AG04450 (cell line): ENCODE measurements around the gene BTN2A1. TPM values are rescaled to one million over a fixed set of nuclear protein-coding genes. Genes with fewer than 3 reads are reported as not detected.
"Not testable (repeated sequence)": the region's sequence is repeated elsewhere in the genome, so short reads cannot be mapped to it uniquely, and the experiment has no call there.

ENCODE experiments used
- CTCF ChIA-PET: fragments of 300-600, 350-600 bp; formaldehyde crosslinking; extraction: SDS; loops from one replicate; lab custom pipeline; 2022; ENCODE audit warnings: antibody characterized with exemption, inconsistent platforms; lab: Charles Lee
- POLR2A ChIA-PET: fragments of 350-600 bp; formaldehyde crosslinking; extraction: SDS; loops from one replicate; lab custom pipeline; 2021; ENCODE audit warnings: antibody characterized with exemption, inconsistent platforms; lab: Yijun Ruan, JAX
- DNase-seq: peaks from one replicate; pipeline ENCODE4 v3.0.0-alpha.2; 2011; ENCODE audit warnings: low read depth, low spot score
- H3K27ac ChIP-seq: one replicate; pipeline ENCODE4 v1.5.1; 2012; ENCODE audit warnings: low read depth, low read length, control low read depth
- H3K27me3 ChIP-seq: one replicate; pipeline ENCODE4 v1.6.0; 2012; ENCODE audit warnings: low read length; ENCODE audit not compliant: control insufficient read depth, insufficient read depth
- H3K4me3 ChIP-seq: 2 replicates; pipeline ENCODE4 v1.5.1; 2011; ENCODE audit warnings: mild to moderate bottlenecking, low read depth, low read length, control low read depth
- H3K9me3 ChIP-seq: 2 replicates; pipeline ENCODE4 v1.5.1; 2012; ENCODE audit warnings: low read length; ENCODE audit not compliant: control insufficient read depth, insufficient read depth
- polyA plus RNA-seq: library from polyadenylated mRNA; depleted of rRNA; stranded (reverse); fragments of >200 nt; gene quantifications from 2 replicates; pipeline ENCODE4 v1.2.3, GENCODE V29; 2011
- TF ChIP-seq, protein P1 (sequence below): IDR thresholded peaks from 2 replicates; pipeline ENCODE4 v1.5.1; 2011; ENCODE audit warnings: low read depth, low read length, control low read depth, inconsistent platforms

The BTN2A1 gene
- polyA plus RNA-seq, 1 experiment: 29.5 TPM

DNA sequence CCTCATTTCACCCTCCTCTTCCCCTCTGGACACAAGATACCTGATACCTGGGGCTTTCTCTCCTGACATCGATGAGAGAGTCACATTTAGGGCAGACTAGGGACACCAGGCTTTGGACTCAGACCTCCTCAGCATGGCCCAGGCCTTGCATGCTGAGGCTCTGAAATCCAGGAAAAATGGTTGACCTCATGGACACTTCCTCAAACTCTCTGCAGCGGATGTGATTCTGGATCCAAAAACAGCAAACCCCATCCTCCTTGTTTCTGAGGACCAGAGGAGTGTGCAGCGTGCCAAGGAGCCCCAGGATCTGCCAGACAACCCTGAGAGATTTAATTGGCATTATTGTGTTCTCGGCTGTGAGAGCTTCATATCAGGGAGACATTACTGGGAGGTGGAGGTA is 44.8 kb upstream of the BTN2A1 start:
- Histone ChIP-seq H3K4me3 (no peak overlapping the region), H3K27ac (no peak overlapping the region), H3K27me3 (no peaks in the 10 kb centered on the region), H3K9me3 (peaks cover 2% of the 10 kb centered on the region; the same call in 1 of the 2 replicates)
- no peak for DNase-seq
- CTCF ChIA-PET: no interaction called here
- TF ChIP-seq, protein P1, sequence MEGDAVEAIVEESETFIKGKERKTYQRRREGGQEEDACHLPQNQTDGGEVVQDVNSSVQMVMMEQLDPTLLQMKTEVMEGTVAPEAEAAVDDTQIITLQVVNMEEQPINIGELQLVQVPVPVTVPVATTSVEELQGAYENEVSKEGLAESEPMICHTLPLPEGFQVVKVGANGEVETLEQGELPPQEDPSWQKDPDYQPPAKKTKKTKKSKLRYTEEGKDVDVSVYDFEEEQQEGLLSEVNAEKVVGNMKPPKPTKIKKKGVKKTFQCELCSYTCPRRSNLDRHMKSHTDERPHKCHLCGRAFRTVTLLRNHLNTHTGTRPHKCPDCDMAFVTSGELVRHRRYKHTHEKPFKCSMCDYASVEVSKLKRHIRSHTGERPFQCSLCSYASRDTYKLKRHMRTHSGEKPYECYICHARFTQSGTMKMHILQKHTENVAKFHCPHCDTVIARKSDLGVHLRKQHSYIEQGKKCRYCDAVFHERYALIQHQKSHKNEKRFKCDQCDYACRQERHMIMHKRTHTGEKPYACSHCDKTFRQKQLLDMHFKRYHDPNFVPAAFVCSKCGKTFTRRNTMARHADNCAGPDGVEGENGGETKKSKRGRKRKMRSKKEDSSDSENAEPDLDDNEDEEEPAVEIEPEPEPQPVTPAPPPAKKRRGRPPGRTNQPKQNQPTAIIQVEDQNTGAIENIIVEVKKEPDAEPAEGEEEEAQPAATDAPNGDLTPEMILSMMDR: no peak
- POLR2A ChIA-PET: no interaction called here

DNA sequence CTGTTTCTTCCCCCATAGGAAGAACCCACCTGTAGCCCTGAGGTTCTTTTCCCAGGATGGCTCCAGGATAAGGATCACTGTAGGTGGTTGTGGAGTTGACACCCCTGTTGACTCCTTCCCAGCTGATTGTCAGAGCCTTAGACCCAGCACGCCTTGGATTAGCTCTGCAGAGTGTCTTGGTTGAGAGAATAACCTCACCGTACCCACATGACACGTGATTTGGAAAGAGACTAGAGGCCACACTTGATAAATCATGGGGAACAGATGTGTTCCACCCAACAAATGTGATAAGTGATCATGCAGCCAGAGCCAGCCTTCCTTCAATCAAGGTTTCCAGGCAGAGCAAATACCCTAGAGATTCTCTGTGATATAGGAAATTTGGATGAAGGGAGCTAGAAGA is 43.5 kb upstream of the BTN2A1 start:
- TF ChIP-seq, protein P1: no peak
- H3K9me3 ChIP-seq: peaks cover 7% of the 10 kb centered on the region
- no peak for DNase-seq
- no peak overlapping the region for H3K4me3 ChIP-seq
- H3K27ac ChIP-seq: no peak overlapping the region
- ChIA-PET POLR2A (interaction anchor here (0.7 kb wide), 1 partner anchor 142 kb away, joined by 3 read pairs; no protein-coding TSS in a partner anchor), CTCF (interaction anchor here (0.8 kb wide), 1 partner anchor 73 kb away, joined by 3 read pairs; no protein-coding TSS in a partner anchor)
- H3K27me3 ChIP-seq: no peaks in the 10 kb centered on the region

DNA sequence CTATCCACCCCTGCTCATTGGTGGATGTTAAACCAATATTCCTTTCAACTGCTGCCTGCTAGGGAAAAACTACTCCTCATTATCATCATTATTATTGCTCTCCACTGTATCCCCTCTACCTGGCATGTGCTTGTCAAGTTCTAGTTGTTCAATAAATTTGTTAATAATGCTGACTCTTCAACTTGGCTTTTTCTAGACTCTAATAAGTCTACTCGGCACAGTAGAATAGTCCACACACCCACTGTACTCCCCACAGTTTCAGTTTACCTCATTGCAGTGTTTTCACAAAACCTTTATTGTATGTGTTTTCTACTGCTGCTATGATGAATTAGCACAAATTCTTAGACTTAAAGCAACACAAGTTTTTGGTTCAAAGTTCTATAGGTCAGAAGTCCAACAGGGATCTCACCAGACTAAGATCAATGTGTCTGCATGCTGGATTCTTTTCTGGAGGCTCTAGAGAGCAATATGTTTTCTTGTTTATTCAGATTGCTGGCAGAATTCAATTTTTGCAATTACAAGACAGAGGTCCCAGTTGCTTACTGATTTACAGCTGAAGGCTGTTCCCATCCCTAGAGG is 42.6 kb upstream of the BTN2A1 start:
- POLR2A ChIA-PET: no interaction called here

DNA sequence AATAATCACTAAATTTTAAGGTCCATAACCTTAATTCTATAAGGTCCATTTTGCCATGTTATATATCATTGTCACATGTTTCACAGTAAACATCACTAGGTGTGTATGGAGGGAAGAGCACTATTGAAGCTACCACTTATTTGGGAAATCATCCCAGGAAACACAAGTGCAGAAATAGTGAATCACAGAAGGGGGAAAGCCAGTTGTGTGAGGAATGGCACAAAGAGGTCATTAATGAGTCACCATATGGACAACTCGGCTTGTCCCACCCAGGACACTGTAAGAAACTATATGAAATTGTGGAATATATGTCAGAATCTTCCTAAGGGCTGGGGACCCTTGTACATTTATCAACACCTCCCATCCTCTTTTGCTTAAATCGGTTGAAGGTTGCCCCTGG is 42.0 kb upstream of the BTN2A1 start:
- no peaks in the 10 kb centered on the region for H3K27me3 ChIP-seq
- TF ChIP-seq, protein P1: no peak
- DNase-seq: no peak
- ChIA-PET POLR2A (no interaction called here), CTCF (no interaction called here)
- no peak overlapping the region for H3K27ac ChIP-seq
- no peak overlapping the region for H3K4me3 ChIP-seq
- peaks cover 7% of the 10 kb centered on the region for H3K9me3 ChIP-seq

More for the DNA sequence above, 42.6 kb upstream of the BTN2A1 start:
- H3K27me3 ChIP-seq: no peaks in the 10 kb centered on the region
- no peak for DNase-seq
- peaks cover 7% of the 10 kb centered on the region for H3K9me3 ChIP-seq
- TF ChIP-seq, protein P1: no peak
- CTCF ChIA-PET: no interaction called here
- no peak overlapping the region for H3K4me3 ChIP-seq
- no peak overlapping the region for H3K27ac ChIP-seq

DNA sequence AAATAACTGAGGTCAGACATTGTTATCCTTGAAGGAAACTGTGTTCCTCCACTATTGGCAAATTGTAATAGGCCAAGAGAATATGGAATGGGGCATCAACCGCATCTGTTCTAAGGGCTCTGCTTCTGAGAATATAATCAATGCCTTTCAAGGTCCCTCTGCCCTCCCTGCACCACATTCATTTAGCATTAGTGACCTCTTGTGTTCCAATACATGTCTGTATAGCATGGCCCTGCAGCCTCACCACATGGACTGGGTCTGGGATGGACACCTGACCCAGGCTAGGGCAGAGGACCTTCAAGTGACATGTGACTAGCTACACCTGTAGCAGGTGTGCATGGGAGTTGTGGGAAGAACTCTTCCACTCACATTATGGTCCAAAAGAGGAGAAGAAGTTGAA is 41.5 kb upstream of the BTN2A1 start:
- no peak overlapping the region for H3K27ac ChIP-seq
- H3K4me3 ChIP-seq: no peak overlapping the region
- DNase-seq: no peak
- ChIA-PET POLR2A (no interaction called here), CTCF (no interaction called here)
- H3K9me3 ChIP-seq: peaks cover 7% of the 10 kb centered on the region
- H3K27me3 ChIP-seq: no peaks in the 10 kb centered on the region
- TF ChIP-seq, protein P1: no peak

DNA sequence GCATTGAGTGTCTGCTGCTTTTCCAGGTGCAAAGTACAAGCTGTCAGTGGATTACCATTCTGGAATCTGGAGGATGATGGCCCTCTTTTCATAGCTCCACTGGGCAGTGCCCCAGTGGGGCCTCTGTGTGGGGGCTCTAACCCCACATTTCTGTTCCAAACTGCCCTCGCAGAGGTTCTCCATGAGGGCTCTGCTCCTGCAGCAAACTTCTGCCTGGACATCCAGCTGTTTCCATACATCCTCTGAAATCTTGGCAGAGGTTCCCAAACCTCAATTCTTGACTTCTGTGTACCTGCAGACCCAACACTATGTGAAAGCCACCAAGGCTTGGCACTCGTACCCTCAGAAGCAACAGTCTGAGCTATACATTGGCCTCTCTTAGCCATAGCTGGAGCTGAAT is 39.7 kb upstream of the BTN2A1 start:
- POLR2A ChIA-PET, H3K27me3 ChIP-seq, H3K27ac ChIP-seq, DNase-seq, CTCF ChIA-PET, H3K9me3 ChIP-seq, H3K4me3 ChIP-seq: not testable (repeated sequence)

DNA sequence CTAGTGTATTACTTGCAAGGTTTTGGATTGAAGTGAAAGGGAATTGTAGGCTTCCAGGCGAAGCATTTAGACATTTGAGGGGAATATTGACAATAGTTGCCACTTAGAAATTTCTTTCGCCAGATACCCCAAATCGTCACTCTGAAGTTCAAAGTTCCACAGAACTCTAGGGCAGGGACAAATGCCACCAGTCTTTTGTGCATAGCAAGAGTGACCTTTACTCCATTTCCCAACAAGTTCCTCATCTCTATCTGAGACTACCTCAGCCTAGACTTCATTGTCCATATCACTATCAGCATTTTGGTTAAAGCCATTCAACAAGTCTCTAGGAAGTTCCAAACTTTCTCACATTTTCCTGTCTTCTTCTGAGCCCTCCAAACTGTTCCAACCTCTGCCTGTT is 39.0 kb upstream of the BTN2A1 start:
- POLR2A ChIA-PET, H3K9me3 ChIP-seq, DNase-seq, H3K27ac ChIP-seq, H3K4me3 ChIP-seq, H3K27me3 ChIP-seq: not testable (repeated sequence)
- CTCF ChIA-PET: interaction anchor here (2.3 kb wide), 1 partner anchor 77 kb away, joined by 11 read pairs; no protein-coding TSS in a partner anchor
